Measurements from ENCODE around the gene SHH.
A peak's percentile ranks its signal among the peaks of the same experiment; 100 is the strongest.

SHH gene

GRCh38 chr7:155807065-155807671 lies 5.1 kb downstream of the SHH start:
- no peak for DNase-seq (ENCODE audit: low read depth)
- no peak overlapping the region for H3K4me3 ChIP-seq (ENCODE audit: control insufficient read depth, low read depth, low read length)
- no peak for TF ChIP-seq CTCF (IDR thresholded peaks at IDR 0.05; ENCODE audit: control insufficient read depth, insufficient read depth, low read depth, low read length, missing control alignments)

DNA sequence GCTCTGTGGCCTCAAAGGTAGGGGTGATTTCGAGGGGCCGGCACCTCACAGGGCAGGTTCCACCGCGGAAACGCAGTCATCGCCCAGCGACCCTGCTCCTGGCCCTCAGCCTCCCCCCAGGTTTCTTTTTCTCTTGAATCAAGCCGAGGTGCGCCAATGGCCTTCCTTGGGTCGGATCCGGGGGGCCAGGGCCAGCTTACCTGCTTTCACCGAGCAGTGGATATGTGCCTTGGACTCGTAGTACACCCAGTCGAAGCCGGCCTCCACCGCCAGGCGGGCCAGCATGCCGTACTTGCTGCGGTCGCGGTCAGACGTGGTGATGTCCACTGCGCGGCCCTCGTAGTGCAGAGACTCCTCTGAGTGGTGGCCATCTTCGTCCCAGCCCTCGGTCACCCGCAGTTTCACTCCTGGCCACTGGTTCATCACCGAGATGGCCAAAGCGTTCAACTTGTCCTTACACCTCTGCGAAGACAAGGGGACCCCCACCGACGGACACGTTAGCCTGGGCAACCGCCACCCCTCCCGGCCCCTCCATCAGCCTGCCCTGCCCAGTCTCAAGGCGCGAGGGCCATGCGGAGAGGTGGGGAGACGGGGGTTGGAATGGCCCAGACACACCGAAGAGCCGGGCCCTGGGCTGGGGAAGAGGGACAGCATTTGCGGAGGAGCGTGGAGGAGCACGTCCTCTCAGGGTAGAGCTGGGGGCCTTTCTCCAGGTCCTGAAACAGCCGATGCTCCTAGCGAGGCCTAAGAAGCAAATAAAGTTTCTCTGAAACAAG lies 6.0 kb downstream of the SHH start:
- peak; percentile 11 for TF ChIP-seq CTCF (IDR thresholded peaks at IDR 0.05; ENCODE audit: control insufficient read depth, insufficient read depth, low read depth, low read length, missing control alignments)
- no peak for DNase-seq (ENCODE audit: low read depth)
- no peak overlapping the region for H3K4me3 ChIP-seq (ENCODE audit: control insufficient read depth, low read depth, low read length)

DNA sequence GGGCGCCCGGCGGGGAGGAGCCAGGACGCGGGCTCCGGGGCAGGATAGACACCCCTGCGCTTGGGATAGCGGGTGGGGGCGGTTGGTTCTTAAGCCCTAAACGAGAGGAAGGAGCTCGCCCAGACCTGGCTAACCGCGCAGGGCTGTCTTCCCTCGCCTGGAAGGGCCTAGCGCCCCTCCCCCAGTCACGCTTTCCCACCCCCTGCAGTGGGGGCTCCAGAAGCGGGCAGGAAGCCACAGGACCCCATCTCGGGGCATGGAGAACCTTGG lies 6.5 kb downstream of the SHH start:
- DNase-seq (ENCODE audit: low read depth), result no peak
- H3K4me3 ChIP-seq (ENCODE audit: control insufficient read depth, low read depth, low read length), result peak overlapping the region; percentile 22
- no peak for TF ChIP-seq CTCF (IDR thresholded peaks at IDR 0.05; ENCODE audit: control insufficient read depth, insufficient read depth, low read depth, low read length, missing control alignments)

DNA sequence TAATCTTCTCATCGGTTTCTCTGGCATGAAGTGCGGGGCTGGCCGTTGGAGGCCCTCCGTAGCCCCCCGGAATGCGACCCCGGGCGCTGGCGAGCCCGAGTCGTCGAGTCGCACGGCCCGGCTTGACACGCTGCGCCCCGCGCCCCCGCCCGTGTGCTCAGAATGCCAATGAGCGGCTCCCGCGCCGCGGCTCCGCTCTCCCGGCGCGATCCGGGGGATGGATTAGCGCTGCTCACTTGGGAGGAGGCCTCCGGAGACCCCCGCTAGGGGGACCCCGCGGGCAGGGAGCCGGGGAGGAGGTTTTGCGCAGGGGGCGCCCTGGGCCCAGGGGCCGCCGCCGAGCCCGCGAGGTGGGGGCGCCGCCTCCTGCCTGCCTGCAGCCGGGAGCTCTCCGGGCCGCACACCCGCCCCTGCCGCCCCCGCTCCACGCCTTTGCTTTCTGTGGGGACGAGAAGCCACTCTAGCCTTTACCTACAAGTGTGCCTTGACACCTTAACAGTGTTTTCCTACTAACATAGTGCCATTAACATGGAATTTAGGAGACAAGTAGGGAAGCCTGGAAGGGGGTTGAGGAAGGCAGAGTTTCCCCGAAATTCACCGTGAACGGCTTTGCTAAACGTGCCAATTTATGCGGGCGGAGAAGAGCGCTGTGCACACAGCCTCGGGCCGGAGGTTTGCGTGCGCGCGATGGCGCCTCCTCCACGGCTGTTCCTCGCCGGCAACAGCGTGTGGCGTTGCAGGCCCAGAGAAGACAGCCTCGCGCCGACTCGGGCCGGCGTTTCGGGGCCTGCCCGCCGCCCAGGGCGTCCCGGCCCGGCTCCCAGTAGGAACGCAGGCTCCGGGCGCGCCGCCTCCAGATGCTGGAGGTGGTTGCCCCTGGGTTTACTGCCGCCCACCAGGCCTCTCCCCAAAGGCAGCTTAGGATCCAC lies 7.1 kb downstream of the SHH start:
- peak; percentile 51 for TF ChIP-seq CTCF (IDR thresholded peaks at IDR 0.05; ENCODE audit: control insufficient read depth, insufficient read depth, low read depth, low read length, missing control alignments)
- H3K4me3 ChIP-seq (ENCODE audit: control insufficient read depth, low read depth, low read length), result peak overlapping the region; percentile 33
- no peak for DNase-seq (ENCODE audit: low read depth)

DNA sequence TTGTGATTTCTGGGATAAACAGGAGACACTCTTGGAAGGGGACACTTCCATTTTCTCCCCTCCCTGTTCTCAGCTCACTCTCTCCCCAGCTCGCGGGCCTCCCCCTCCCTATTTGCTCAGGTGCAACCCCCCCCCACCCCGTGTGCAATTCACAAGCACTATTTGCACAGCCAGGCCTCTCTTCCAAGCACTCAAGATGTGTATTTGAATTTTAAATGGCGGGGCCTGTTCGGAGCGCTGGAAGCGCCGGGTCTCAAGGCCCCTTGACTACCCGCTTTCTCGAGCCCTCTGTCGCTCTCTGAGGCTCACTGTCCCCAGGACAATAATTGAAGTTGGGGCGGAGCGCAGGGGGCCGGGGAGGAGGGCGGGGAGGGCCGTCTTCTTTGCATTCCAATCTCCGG lies 7.8 kb downstream of the SHH start:
- no peak for DNase-seq (ENCODE audit: low read depth)
- TF ChIP-seq CTCF (IDR thresholded peaks at IDR 0.05; ENCODE audit: control insufficient read depth, insufficient read depth, low read depth, low read length, missing control alignments), result no peak
- H3K4me3 ChIP-seq (ENCODE audit: control insufficient read depth, low read depth, low read length), result no peak overlapping the region

DNA sequence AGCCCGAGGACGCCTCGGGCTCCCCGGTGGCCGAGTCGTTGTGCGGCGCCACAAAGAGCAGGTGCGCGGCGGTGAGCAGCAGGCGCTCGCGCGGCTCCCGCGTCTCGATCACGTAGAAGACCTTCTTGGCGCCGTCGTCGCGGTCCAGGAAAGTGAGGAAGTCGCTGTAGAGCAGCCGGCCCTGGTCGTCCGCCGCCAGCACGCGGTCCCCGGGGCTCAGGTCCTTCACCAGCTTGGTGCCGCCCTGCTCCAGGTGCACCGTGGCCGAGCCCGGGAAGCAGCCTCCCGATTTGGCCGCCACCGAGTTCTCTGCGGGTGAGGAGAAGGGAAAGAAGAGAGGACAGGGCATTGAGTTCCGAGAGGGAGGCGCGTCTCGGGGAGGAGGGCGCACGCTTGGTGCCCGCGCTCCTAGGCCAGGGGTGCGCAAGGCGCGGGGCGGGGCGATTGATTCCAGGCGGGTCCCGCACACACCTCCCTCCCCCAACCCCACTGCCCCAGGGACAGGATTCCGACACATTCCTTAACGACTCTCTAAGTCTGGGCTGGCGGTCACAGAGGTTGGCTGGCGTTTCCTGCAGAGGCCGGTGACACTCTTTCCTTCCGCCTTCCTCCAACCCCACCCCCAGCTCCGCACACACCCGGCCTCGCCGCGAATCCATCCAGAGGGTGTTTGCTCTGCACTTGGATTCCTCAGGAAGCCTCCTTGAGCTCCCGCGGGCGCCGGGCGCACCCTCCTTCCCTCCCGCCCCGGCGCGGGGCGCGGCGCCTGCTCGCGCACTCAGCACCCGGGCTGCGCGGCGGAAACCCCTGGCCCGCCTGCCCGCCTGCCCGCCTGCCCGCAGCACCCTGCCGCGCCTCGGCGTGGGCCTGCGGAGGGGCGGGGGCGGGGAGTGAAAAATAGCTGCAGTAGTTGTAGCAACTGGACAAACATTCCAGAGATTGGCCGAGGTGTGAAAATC lies 8.6 kb downstream of the SHH start:
- H3K4me3 ChIP-seq (ENCODE audit: control insufficient read depth, low read depth, low read length), result peak overlapping the region; percentile 23
- no peak for DNase-seq (ENCODE audit: low read depth)
- no peak for TF ChIP-seq CTCF (IDR thresholded peaks at IDR 0.05; ENCODE audit: control insufficient read depth, insufficient read depth, low read depth, low read length, missing control alignments)

Measured in AG09309 (cell line).